Measurements from ENCODE around the gene LRRC3C.

The LRRC3C gene

DNA sequence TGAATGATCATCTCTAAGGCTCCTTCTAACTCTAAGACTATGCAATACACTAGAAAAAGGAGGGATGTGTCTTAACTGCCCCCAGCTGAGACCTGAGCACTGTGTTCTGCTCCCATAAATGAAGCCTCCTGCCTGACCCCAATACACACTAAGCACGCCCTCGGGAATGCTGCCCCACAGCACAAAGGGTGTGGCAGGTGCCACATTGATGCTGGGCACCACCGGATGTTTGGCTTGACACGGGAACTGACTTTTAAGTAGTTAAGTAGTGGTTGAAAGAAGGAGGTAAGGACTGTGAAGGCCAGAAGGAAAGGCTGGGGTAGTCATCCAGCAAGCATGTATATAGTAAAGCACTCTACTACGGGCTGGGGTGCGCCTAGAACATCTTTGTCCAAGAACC lies 39.2 kb downstream of the LRRC3C start:
- Histone ChIP-seq H3K27me3 (ENCODE audit: control insufficient read depth, insufficient read depth, low read length) (no peaks in the 10 kb centered on the region), H3K4me1 (peaks cover 14% of the 10 kb centered on the region), H2AFZ (no peak overlapping the region), H3K4me3 (ENCODE audit: low read depth, low read length) (no peak overlapping the region), H3K9me3 (ENCODE audit: control insufficient read depth, low read length) (no peaks in the 10 kb centered on the region), H3K4me2 (ENCODE audit: low read length) (no peak overlapping the region), H3K36me3 (ENCODE audit: control insufficient read depth, insufficient read depth, low read length) (no peaks in the 10 kb centered on the region), H3K79me2 (no peaks in the 10 kb centered on the region), H3K9ac (no peak overlapping the region), H3K27ac (no peak overlapping the region)
- TF ChIP-seq, protein P1, sequence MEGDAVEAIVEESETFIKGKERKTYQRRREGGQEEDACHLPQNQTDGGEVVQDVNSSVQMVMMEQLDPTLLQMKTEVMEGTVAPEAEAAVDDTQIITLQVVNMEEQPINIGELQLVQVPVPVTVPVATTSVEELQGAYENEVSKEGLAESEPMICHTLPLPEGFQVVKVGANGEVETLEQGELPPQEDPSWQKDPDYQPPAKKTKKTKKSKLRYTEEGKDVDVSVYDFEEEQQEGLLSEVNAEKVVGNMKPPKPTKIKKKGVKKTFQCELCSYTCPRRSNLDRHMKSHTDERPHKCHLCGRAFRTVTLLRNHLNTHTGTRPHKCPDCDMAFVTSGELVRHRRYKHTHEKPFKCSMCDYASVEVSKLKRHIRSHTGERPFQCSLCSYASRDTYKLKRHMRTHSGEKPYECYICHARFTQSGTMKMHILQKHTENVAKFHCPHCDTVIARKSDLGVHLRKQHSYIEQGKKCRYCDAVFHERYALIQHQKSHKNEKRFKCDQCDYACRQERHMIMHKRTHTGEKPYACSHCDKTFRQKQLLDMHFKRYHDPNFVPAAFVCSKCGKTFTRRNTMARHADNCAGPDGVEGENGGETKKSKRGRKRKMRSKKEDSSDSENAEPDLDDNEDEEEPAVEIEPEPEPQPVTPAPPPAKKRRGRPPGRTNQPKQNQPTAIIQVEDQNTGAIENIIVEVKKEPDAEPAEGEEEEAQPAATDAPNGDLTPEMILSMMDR (IDR thresholded peaks at IDR 0.05), result no peak

DNA sequence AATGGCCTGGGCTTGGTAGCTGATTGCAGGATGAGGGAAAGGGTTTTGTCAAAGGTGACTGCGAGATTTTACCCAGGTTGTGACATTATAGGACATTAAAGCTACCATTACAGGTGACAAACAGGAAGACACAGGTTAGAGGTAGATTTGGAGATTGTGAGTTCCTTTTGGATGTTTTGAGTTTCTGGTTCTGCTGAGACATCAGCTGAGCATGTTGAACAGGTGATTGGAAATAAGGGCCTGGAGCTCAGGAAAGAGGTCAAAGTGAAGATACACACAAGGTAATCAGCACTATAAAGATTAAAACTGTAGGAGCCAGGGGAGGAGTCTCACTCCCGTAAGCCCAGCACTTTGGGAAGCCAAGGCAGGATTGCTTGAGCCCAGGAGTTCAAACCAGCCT lies 41.2 kb downstream of the LRRC3C start:
- H3K79me2 ChIP-seq, result no peaks in the 10 kb centered on the region
- H3K9me3 ChIP-seq (ENCODE audit: control insufficient read depth, low read length), result no peaks in the 10 kb centered on the region
- peaks cover 21% of the 10 kb centered on the region for H3K4me1 ChIP-seq
- no peak overlapping the region for H3K9ac ChIP-seq
- no peaks in the 10 kb centered on the region for H3K27me3 ChIP-seq (ENCODE audit: control insufficient read depth, insufficient read depth, low read length)
- TF ChIP-seq, protein P1 (IDR thresholded peaks at IDR 0.05), result no peak
- H2AFZ ChIP-seq, result peak overlapping the region; percentile 41
- no peaks in the 10 kb centered on the region for H3K36me3 ChIP-seq (ENCODE audit: control insufficient read depth, insufficient read depth, low read length)
- H3K4me3 ChIP-seq (ENCODE audit: low read depth, low read length), result no peak overlapping the region
- H3K27ac ChIP-seq, result no peak overlapping the region
- no peak overlapping the region for H3K4me2 ChIP-seq (ENCODE audit: low read length)

GRCh38 chr17:39969375-39969774 lies 41.8 kb downstream of the LRRC3C start:
- no peaks in the 10 kb centered on the region for H3K9me3 ChIP-seq (ENCODE audit: control insufficient read depth, low read length)
- H3K4me2 ChIP-seq (ENCODE audit: low read length), result no peak overlapping the region
- H3K27me3 ChIP-seq (ENCODE audit: control insufficient read depth, insufficient read depth, low read length), result no peaks in the 10 kb centered on the region
- no peak overlapping the region for H2AFZ ChIP-seq
- no peak overlapping the region for H3K9ac ChIP-seq
- no peaks in the 10 kb centered on the region for H3K79me2 ChIP-seq
- H3K36me3 ChIP-seq (ENCODE audit: control insufficient read depth, insufficient read depth, low read length), result no peaks in the 10 kb centered on the region
- peaks cover 21% of the 10 kb centered on the region for H3K4me1 ChIP-seq
- no peak overlapping the region for H3K27ac ChIP-seq
- no peak overlapping the region for H3K4me3 ChIP-seq (ENCODE audit: low read depth, low read length)
- TF ChIP-seq, protein P1 (IDR thresholded peaks at IDR 0.05), result no peak

DNA sequence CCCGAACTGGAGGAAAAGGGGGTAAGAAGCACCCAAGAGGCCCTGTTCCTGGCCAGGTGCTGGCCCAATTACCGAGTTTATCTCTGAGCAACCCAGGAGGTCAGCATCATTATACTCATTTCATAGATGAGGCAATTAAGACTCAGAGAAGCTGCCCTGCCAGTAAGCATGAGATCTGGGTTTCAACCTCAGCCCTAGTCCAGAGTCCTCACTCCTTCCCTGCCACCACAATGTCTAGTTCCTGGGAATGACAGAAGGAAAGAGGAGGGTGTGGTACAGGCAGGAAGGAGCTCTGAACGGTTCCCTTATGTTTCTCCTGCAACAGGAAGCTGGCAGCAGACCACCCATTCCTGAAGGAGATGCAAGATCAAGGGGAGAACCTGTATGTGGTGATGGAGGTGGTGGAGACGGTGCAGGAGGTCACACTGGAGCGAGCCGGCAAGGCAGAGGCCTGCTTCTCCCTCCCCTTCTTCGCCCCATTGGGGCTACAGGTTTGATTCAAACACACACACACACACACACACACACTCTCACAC lies 42.7 kb downstream of the LRRC3C start:
- Histone ChIP-seq H3K27ac (no peak overlapping the region), H3K4me1 (peaks cover 21% of the 10 kb centered on the region), H3K9ac (no peak overlapping the region), H3K79me2 (no peaks in the 10 kb centered on the region), H3K9me3 (ENCODE audit: control insufficient read depth, low read length) (no peaks in the 10 kb centered on the region), H3K4me3 (ENCODE audit: low read depth, low read length) (no peak overlapping the region), H3K4me2 (ENCODE audit: low read length) (no peak overlapping the region), H3K27me3 (ENCODE audit: control insufficient read depth, insufficient read depth, low read length) (no peaks in the 10 kb centered on the region), H2AFZ (no peak overlapping the region), H3K36me3 (ENCODE audit: control insufficient read depth, insufficient read depth, low read length) (no peaks in the 10 kb centered on the region)
- TF ChIP-seq, protein P1 (IDR thresholded peaks at IDR 0.05), result no peak

GRCh38 chr17:39971076-39971603 lies 43.6 kb downstream of the LRRC3C start:
- Histone ChIP-seq H3K9me3 (ENCODE audit: control insufficient read depth, low read length) (no peaks in the 10 kb centered on the region), H3K36me3 (ENCODE audit: control insufficient read depth, insufficient read depth, low read length) (no peaks in the 10 kb centered on the region), H3K27me3 (ENCODE audit: control insufficient read depth, insufficient read depth, low read length) (no peaks in the 10 kb centered on the region), H3K4me1 (peaks cover 21% of the 10 kb centered on the region), H3K4me3 (ENCODE audit: low read depth, low read length) (no peak overlapping the region), H3K79me2 (no peaks in the 10 kb centered on the region), H2AFZ (peak overlapping the region; percentile 44), H3K9ac (no peak overlapping the region), H3K27ac (peak overlapping the region; percentile 96), H3K4me2 (ENCODE audit: low read length) (no peak overlapping the region)
- TF ChIP-seq, protein P1 (IDR thresholded peaks at IDR 0.05), result no peak

All from parathyroid adenoma (tissue), 2 donors.